Measurements from ENCODE around the gene KIF3A.

Gene KIF3A

DNA sequence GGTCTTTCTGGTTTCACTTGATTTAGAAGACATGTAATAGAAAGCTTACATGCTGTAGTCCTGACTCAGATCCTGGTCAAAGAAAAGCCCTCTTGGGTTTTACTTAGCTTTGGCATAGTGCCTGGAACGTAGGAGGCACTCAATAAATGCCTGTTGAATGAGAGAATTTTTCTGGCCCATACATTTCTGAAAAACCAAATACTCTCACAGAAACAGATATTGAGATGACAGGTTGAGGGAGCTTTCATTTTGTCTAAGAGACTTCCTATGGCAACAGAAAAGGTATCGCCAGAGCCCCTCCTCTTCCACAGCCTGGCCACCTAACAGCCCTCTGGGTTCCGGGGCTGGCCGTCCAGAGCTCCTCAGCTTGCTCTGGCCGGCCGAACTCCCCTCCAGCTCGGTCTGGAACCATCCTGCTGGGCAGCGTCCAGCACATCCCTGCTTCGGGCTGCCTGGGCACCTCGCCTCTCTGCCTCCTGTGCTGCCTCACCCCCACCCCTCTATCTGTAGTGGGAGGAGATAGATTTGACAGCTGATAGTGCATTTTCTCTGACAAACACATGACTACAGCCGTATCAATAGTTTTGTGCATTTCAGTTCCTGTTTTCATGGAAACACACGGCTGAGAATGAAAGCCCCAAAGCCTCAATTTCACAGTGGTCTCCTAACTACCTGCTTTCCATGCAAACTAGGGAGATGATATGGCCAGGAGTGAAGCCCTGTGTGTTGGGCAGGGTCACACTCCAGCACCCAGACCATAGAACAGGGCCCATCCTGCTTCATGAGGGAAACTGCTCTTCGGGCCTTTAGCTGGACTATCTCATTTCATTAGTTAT lies 62.5 kb downstream of the KIF3A start:
- peak; percentile 72 for DNase-seq (ENCODE audit: low read depth)
- TF ChIP-seq, protein P1, sequence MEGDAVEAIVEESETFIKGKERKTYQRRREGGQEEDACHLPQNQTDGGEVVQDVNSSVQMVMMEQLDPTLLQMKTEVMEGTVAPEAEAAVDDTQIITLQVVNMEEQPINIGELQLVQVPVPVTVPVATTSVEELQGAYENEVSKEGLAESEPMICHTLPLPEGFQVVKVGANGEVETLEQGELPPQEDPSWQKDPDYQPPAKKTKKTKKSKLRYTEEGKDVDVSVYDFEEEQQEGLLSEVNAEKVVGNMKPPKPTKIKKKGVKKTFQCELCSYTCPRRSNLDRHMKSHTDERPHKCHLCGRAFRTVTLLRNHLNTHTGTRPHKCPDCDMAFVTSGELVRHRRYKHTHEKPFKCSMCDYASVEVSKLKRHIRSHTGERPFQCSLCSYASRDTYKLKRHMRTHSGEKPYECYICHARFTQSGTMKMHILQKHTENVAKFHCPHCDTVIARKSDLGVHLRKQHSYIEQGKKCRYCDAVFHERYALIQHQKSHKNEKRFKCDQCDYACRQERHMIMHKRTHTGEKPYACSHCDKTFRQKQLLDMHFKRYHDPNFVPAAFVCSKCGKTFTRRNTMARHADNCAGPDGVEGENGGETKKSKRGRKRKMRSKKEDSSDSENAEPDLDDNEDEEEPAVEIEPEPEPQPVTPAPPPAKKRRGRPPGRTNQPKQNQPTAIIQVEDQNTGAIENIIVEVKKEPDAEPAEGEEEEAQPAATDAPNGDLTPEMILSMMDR (IDR thresholded peaks at IDR 0.05; ENCODE audit: low read depth, low read length, missing control alignments): no peak
- peak overlapping the region; percentile 24 for H3K4me3 ChIP-seq (ENCODE audit: low read depth, low read length)

DNA sequence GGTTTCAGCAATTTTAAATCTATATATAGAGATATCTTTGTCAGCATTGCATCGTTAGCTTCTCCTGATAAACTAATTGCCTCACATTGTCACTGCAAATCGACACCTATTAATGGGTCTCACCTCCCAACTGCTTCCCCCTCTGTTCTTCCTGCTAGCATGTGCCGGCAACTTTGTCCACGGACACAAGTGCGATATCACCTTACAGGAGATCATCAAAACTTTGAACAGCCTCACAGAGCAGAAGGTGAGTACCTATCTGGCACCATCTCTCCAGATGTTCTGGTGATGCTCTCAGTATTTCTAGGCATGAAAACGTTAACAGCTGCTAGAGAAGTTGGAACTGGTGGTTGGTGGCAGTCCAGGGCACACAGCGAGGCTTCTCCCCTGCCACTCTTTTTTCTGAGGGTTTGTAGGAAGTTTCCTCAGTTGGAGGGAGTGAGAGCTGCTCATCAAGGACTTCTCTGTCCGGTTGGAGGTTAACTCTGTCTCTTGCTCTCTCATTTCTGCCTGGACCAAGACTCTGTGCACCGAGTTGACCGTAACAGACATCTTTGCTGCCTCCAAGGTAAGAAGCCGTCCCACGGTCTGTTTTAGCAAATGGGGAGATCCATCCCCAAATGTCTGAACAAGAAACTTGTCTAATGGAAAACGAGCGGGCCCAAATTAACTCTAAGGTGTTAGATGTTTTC lies 63.3 kb downstream of the KIF3A start, which contains the start of gene IL4:
Gene IL4 (plus strand): TSS at position 51 of the 692 bp plus-strand sequence. CDS start 62 bp downstream, at position 113.
- DNase-seq (ENCODE audit: low read depth): no peak
- TF ChIP-seq, protein P1 (IDR thresholded peaks at IDR 0.05; ENCODE audit: low read depth, low read length, missing control alignments): no peak
- peak within 1 kb of the TSS; percentile 24 for H3K4me3 ChIP-seq (ENCODE audit: low read depth, low read length)

DNA sequence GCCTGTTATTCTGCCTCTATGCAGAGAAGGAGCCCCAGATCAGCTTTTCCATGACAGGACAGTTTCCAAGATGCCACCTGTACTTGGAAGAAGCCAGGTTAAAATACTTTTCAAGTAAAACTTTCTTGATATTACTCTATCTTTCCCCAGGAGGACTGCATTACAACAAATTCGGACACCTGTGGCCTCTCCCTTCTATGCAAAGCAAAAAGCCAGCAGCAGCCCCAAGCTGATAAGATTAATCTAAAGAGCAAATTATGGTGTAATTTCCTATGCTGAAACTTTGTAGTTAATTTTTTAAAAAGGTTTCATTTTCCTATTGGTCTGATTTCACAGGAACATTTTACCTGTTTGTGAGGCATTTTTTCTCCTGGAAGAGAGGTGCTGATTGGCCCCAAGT lies 63.9 kb downstream of the KIF3A start:
- no peak for DNase-seq (ENCODE audit: low read depth)
- no peak overlapping the region for H3K4me3 ChIP-seq (ENCODE audit: low read depth, low read length)
- TF ChIP-seq, protein P1 (IDR thresholded peaks at IDR 0.05; ENCODE audit: low read depth, low read length, missing control alignments): no peak

DNA sequence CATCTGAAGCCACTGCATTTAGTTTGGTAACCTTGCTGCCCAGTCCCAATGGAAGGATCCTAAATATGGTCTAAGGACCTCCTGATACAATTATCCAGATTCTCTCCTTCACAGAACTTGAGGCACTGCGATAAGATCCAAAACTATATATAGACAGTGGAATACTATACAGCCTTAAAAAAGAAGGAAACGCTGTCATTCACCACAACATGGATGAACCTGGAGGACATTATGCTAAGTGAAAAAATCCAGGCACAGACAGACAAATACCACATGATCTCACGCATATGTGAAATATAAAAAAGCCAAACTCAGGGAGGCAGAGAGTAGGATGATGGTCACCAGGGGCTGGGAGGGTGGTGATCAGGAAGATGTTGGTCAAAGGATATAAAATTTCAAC lies 66.3 kb downstream of the KIF3A start:
- TF ChIP-seq, protein P1 (IDR thresholded peaks at IDR 0.05; ENCODE audit: low read depth, low read length, missing control alignments): no peak
- no peak for DNase-seq (ENCODE audit: low read depth)
- H3K4me3 ChIP-seq (ENCODE audit: low read depth, low read length): no peak overlapping the region

DNA sequence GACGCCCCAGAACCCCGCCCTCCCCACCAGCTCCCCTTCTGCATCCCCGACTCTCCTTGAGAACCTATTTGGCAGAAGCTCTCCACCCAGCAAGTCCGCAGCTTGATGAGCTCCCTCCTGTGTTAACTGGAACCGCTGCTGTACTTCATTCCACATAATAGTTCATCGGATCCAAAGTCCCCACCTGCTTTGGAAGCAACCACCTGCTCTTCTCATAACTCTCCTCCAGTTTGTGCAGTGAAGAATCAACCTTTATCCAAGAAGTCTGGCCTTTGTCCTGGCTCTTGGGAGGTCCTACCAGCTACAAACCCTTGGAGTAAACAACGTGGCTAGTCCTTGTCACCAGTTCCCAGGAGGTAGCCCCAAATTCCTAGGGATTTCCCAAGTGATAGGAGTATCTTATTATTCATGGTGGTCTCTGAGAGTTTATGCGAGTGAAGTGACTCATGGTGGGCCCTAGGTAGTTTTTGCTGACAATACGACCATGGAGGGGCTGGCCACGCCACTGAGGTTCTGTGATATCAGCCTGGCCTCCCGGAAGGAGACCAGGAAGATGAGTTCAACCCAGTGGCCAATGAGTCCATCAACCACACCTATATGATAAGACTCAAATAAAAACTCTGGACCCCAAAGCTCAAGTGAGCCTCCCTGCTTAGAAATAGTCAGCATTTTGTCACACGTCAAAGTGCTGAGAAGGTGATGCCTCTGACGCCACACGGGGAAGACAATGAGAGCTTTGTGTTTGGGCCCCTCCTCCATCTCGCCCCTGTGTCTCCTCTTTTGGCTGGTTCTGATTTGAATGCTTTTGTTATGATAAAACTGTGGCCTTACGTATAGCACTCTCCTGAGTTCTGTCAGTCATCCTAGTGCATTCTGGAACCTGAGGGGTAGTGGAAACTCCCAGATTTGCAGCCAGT lies 67.1 kb downstream of the KIF3A start:
- H3K4me3 ChIP-seq (ENCODE audit: low read depth, low read length): no peak overlapping the region
- DNase-seq (ENCODE audit: low read depth): no peak
- TF ChIP-seq, protein P1 (IDR thresholded peaks at IDR 0.05; ENCODE audit: low read depth, low read length, missing control alignments): no peak

DNA sequence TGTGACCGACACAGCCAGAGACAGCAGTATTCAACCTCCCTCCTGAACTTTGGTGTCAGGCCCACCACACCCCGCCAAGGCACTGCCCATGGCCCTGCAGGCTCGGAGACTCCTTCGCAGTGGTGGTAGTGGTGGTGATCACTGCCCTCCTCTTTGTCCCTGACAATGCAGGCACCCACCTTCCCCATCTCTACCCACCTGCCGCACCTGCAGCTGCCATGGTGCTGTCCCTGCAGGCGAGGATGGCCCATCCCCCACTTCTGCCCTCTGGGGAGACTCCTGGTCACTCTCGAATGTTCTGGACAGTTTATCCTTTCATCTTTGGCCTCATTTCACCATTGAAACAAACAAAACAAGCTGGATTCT lies 67.9 kb downstream of the KIF3A start:
- no peak overlapping the region for H3K4me3 ChIP-seq (ENCODE audit: low read depth, low read length)
- TF ChIP-seq, protein P1 (IDR thresholded peaks at IDR 0.05; ENCODE audit: low read depth, low read length, missing control alignments): no peak
- no peak for DNase-seq (ENCODE audit: low read depth)
